T-cell (primary cell): ENCODE results near the gene ADCK1. TPM values are rescaled to one million over a fixed set of nuclear protein-coding genes. Genes with fewer than 3 reads are reported as not detected.

Source experiments
- ATAC-seq, 4 experiments: fragments of 200-7000 bp in 3 of 4; fragments of 150-1000 bp in 1 of 4; cut with Tn5 transposase; replicated peaks in 1 of 4; 1 replicate in 3 of 4; 2 replicates in 1 of 4; pipeline ENCODE4 v1.10.0; 2021; ENCODE audit warnings: moderate library complexity in 3 of 4, mild to moderate bottlenecking in 2 of 4, moderate number of reproducible peaks in 1 of 4
- CTCF ChIA-PET, 2 donors: fragments of 300-600 bp; sonication (Branson Sonifier 250); formaldehyde crosslinking; loops; one replicate each; lab custom pipeline; 2022; ENCODE audit warnings: antibody characterized with exemption in 2 of 2; lab: Charles Lee
- POLR2A ChIA-PET, 2 donors: fragments of 300-600 bp; sonication (Branson Sonifier 250); formaldehyde crosslinking; loops; one replicate each; lab custom pipeline; 2022; ENCODE audit warnings: antibody characterized with exemption in 2 of 2; lab: Charles Lee
- DNase-seq, 35 experiments: peaks; one replicate each; pipeline versions ENCODE4 v3.0.0 to v3.0.0-alpha.2; 2013 to 2023
- H3K27ac ChIP-seq: one replicate; pipeline ENCODE4 v1.5.1; 2013; ENCODE audit warnings: low read length
- H3K27me3 ChIP-seq, 2 experiments: replicated peaks in 1 of 2; 1 replicate in 1 of 2; 2 replicates in 1 of 2; pipeline versions ENCODE4 v1.6.1 to v1.7.0; 2013; ENCODE audit warnings: low read length in 1 of 2, mixed read lengths in 1 of 2; ENCODE audit not compliant: control insufficient read depth in 2 of 2, insufficient read depth in 2 of 2; ENCODE audit errors: extremely low read depth in 1 of 2
- H3K36me3 ChIP-seq, 2 donors: 1 replicate in 1 of 2; 2 replicates in 1 of 2; pipeline versions ENCODE4 v1.6.1 to v1.7.0; 2013; ENCODE audit warnings: low read length in 1 of 2; ENCODE audit not compliant: control insufficient read depth in 2 of 2, insufficient read depth in 1 of 2; ENCODE audit errors: extremely low read depth in 1 of 2
- H3K4me1 ChIP-seq, 2 experiments: 1 replicate in 1 of 2; 2 replicates in 1 of 2; pipeline versions ENCODE4 v1.6.1 to v1.7.0; 2013; ENCODE audit warnings: low read length in 2 of 2, mixed read lengths in 1 of 2; ENCODE audit not compliant: insufficient read depth in 2 of 2, control insufficient read depth in 1 of 2; ENCODE audit errors: extremely low read depth in 1 of 2
- H3K4me3 ChIP-seq, 2 donors: 1 replicate in 1 of 2; 2 replicates in 1 of 2; pipeline versions ENCODE4 v1.5.1 to v1.7.0; 2013; ENCODE audit warnings: mild to moderate bottlenecking in 2 of 2, low read length in 1 of 2, moderate library complexity in 1 of 2; ENCODE audit not compliant: control insufficient read depth in 1 of 2; ENCODE audit errors: extremely low read depth in 1 of 2
- H3K9me3 ChIP-seq: 2 replicates; pipeline ENCODE4 v1.7.0; 2013
- H3K27ac Mint-ChIP-seq, 2 donors: one replicate each; pipeline ENCODE4 v1.8.0; 2020 to 2021; ENCODE audit warnings: mild to moderate bottlenecking in 2 of 2, mixed read lengths in 2 of 2
- H3K27me3 Mint-ChIP-seq, 2 donors: one replicate each; pipeline ENCODE4 v1.8.0; 2021 to 2022; ENCODE audit warnings: mixed read lengths in 2 of 2
- H3K36me3 Mint-ChIP-seq: one replicate; pipeline ENCODE4 v1.8.0; 2021; ENCODE audit warnings: mixed read lengths
- H3K4me1 Mint-ChIP-seq, 3 donors: one replicate each; pipeline ENCODE4 v1.8.0; 2020 to 2022; ENCODE audit warnings: mixed read lengths in 3 of 3, mild to moderate bottlenecking in 1 of 3
- H3K4me3 Mint-ChIP-seq, 3 donors: one replicate each; pipeline ENCODE4 v1.8.0; 2020 to 2022; ENCODE audit warnings: mild to moderate bottlenecking in 3 of 3, mixed read lengths in 3 of 3, moderate library complexity in 3 of 3
- H3K9me3 Mint-ChIP-seq, 3 donors: one replicate each; pipeline ENCODE4 v1.8.0; 2020 to 2022; ENCODE audit warnings: mixed read lengths in 3 of 3
- WGBS: methylation state at CpG from one replicate; pipeline ENCODE4 v1.1.5; 2013; ENCODE audit warnings: missing lambda C conversion rate; ENCODE audit not compliant: insufficient coverage; 5-methylcytosine and 5-hydroxymethylcytosine counted together
- total RNA-seq, 35 experiments: library from RNA in 6 of 35; stranded (reverse) in 6 of 35; fragments of 120-200 nt in 1 of 35; gene quantifications; one replicate each; pipeline versions ENCODE4 v1.2.1 to v1.2.4 and lab custom pipeline; 2013 to 2026

The ADCK1 gene
- total RNA-seq, 5 donors from 2014 or later (not counting 1 experiment from before 2014, with no cell fraction given): 6.3 to 16.1 (median 9.1) TPM

- Histone ChIP-seq H3K27ac (no peak overlapping the region), H3K36me3 (no peaks in the 10 kb centered on the region), H3K4me1 (peaks cover 2 to 4% of the 10 kb centered on the region in 2 experiments), H3K9me3 (no peaks in the 10 kb centered on the region), H3K4me3 (no peak overlapping the region), H3K27me3 (no peaks in the 10 kb centered on the region)
- WGBS: 75% methylated on average over 8 of the region's 8 CpGs
- POLR2A ChIA-PET: no interaction called here
- no peak for ATAC-seq
- H3K36me3 Mint-ChIP-seq: peaks cover 30% of the 10 kb centered on the region
- H3K4me3 Mint-ChIP-seq: peak overlapping the region in 1 of 3 donors; percentile 37
- H3K9me3 Mint-ChIP-seq: no peaks in the 10 kb centered on the region
- no peaks in the 10 kb centered on the region for H3K27me3 Mint-ChIP-seq
- DNase-seq: no peak
- peaks cover 4 to 9% (median 7%) of the 10 kb centered on the region in 3 donors for H3K4me1 Mint-ChIP-seq
- no peak overlapping the region for H3K27ac Mint-ChIP-seq
- CTCF ChIA-PET: no interaction called here
These were observed 39.1 kb downstream of the ADCK1 start for GRCh38 chr14:77838831-77839511.

GRCh38 chr14:77843195-77843594, 43.3 kb downstream of the ADCK1 start:
- Histone ChIP-seq H3K9me3 (no peaks in the 10 kb centered on the region), H3K27me3 (no peaks in the 10 kb centered on the region), H3K27ac (no peak overlapping the region), H3K36me3 (no peaks in the 10 kb centered on the region), H3K4me3 (no peak overlapping the region), H3K4me1 (peaks cover 2 to 4% of the 10 kb centered on the region in 2 experiments)
- POLR2A ChIA-PET: no interaction called here
- Mint-ChIP-seq H3K9me3 (no peaks in the 10 kb centered on the region), H3K4me1 (peaks cover 4 to 15% (median 7%) of the 10 kb centered on the region in 3 donors), H3K27ac (no peak overlapping the region), H3K36me3 (peaks cover 12% of the 10 kb centered on the region), H3K4me3 (no peak overlapping the region), H3K27me3 (no peaks in the 10 kb centered on the region)
- ATAC-seq (no peak), DNase-seq (no peak)
- CTCF ChIA-PET: no interaction called here
- no CpG with 5 or more reads among the region's 3 CpGs for WGBS

- ChIA-PET CTCF (no interaction called here), POLR2A (no interaction called here)
- H3K9me3 ChIP-seq: no peaks in the 10 kb centered on the region
- WGBS: no CpG with 5 or more reads among the region's 1 CpG
- DNase-seq (no peak), ATAC-seq (no peak)
- H3K36me3 ChIP-seq: no peaks in the 10 kb centered on the region
- H3K27ac Mint-ChIP-seq: no peak overlapping the region
- H3K27ac ChIP-seq: no peak overlapping the region
- H3K4me3 Mint-ChIP-seq: no peak overlapping the region
- no peak overlapping the region for H3K4me3 ChIP-seq
- H3K9me3 Mint-ChIP-seq: no peaks in the 10 kb centered on the region
- H3K4me1 Mint-ChIP-seq: peaks cover 4 to 15% (median 7%) of the 10 kb centered on the region in 3 donors
- no peaks in the 10 kb centered on the region for H3K27me3 ChIP-seq
- H3K4me1 ChIP-seq: peaks cover 2 to 4% of the 10 kb centered on the region in 2 experiments
- no peaks in the 10 kb centered on the region for H3K27me3 Mint-ChIP-seq
- H3K36me3 Mint-ChIP-seq: peaks cover 12% of the 10 kb centered on the region
These were observed 43.7 kb downstream of the ADCK1 start for GRCh38 chr14:77843651-77844050.

- DNase-seq: no peak
- POLR2A ChIA-PET: no interaction called here
- Mint-ChIP-seq H3K36me3 (peaks cover 6% of the 10 kb centered on the region), H3K4me3 (no peak overlapping the region), H3K9me3 (no peaks in the 10 kb centered on the region), H3K4me1 (peaks cover 0 to 6% (median 0%) of the 10 kb centered on the region in 3 donors), H3K27me3 (no peaks in the 10 kb centered on the region), H3K27ac (no peak overlapping the region)
- WGBS: no CpG with 5 or more reads among the region's 4 CpGs
- Histone ChIP-seq H3K9me3 (no peaks in the 10 kb centered on the region), H3K27ac (no peak overlapping the region), H3K27me3 (no peaks in the 10 kb centered on the region), H3K4me1 (no peaks in the 10 kb centered on the region), H3K36me3 (no peaks in the 10 kb centered on the region), H3K4me3 (no peak overlapping the region)
- ATAC-seq: no peak
- CTCF ChIA-PET: interaction anchor here in 1 of 2 donors (0.7 to 1.0 kb wide), 2 partner anchors 16 to 17 kb away, joined by 3 read pairs; no protein-coding TSS in a partner anchor
These were observed 44.9 kb downstream of the ADCK1 start for GRCh38 chr14:77844802-77845201.

GRCh38 chr14:77848031-77848430, 48.1 kb downstream of the ADCK1 start:
- no CpG with 5 or more reads among the region's 3 CpGs for WGBS
- Mint-ChIP-seq H3K9me3 (peaks cover 0 to 2% (median 0%) of the 10 kb centered on the region in 3 donors), H3K36me3 (peaks cover 11% of the 10 kb centered on the region), H3K4me1 (peaks cover 0 to 6% (median 0%) of the 10 kb centered on the region in 3 donors), H3K4me3 (no peak overlapping the region), H3K27me3 (no peaks in the 10 kb centered on the region), H3K27ac (no peak overlapping the region)
- Histone ChIP-seq H3K27ac (no peak overlapping the region), H3K4me3 (no peak overlapping the region), H3K4me1 (no peaks in the 10 kb centered on the region), H3K27me3 (no peaks in the 10 kb centered on the region), H3K9me3 (no peaks in the 10 kb centered on the region), H3K36me3 (no peaks in the 10 kb centered on the region)
- DNase-seq (no peak), ATAC-seq (no peak)
- ChIA-PET CTCF (no interaction called here), POLR2A (no interaction called here)

GRCh38 chr14:77849711-77850110, 49.8 kb downstream of the ADCK1 start:
- DNase-seq (no peak), ATAC-seq (no peak)
- no peaks in the 10 kb centered on the region for H3K36me3 ChIP-seq
- H3K27ac Mint-ChIP-seq: no peak overlapping the region
- H3K27ac ChIP-seq: no peak overlapping the region
- no peaks in the 10 kb centered on the region for H3K9me3 ChIP-seq
- no peaks in the 10 kb centered on the region for H3K27me3 Mint-ChIP-seq
- H3K27me3 ChIP-seq: no peaks in the 10 kb centered on the region
- H3K4me3 Mint-ChIP-seq: no peak overlapping the region
- ChIA-PET CTCF (no interaction called here), POLR2A (no interaction called here)
- peaks cover 0 to 4% (median 3%) of the 10 kb centered on the region in 3 donors for H3K9me3 Mint-ChIP-seq
- WGBS: no CpG with 5 or more reads among the region's 1 CpG
- peaks cover 25% of the 10 kb centered on the region for H3K36me3 Mint-ChIP-seq
- no peaks in the 10 kb centered on the region for H3K4me1 Mint-ChIP-seq
- no peak overlapping the region for H3K4me3 ChIP-seq
- no peaks in the 10 kb centered on the region for H3K4me1 ChIP-seq
